H9 (cell line): Measurements from ENCODE around the gene BSG. TPM values are rescaled to one million over a fixed set of nuclear protein-coding genes. Genes with fewer than 3 reads are reported as not detected.
A peak's percentile ranks its signal among the peaks of the same experiment; 100 is the strongest.

Experiments
- DNase-seq: peaks from one replicate; pipeline ENCODE4 v3.0.0-alpha.2; 2017
- H2AFZ ChIP-seq: one replicate; pipeline ENCODE4 v1.6.1; 2013; ENCODE audit warnings: mild to moderate bottlenecking, low read length, control low read depth, moderate library complexity
- H2AK5ac ChIP-seq: 2 replicates; pipeline ENCODE4 v1.6.1; 2013; ENCODE audit warnings: low read length, control low read depth, mixed read lengths; ENCODE audit not compliant: insufficient read length
- H2BK120ac ChIP-seq: one replicate; pipeline ENCODE4 v1.6.1; 2013; ENCODE audit warnings: low read depth, mild to moderate bottlenecking, low read length, control low read depth, inconsistent platforms; ENCODE audit not compliant: poor library complexity, severe bottlenecking
- H2BK12ac ChIP-seq: 2 replicates; pipeline ENCODE4 v1.6.1; 2013; ENCODE audit warnings: low read length, control low read depth, mixed read lengths, low read depth; ENCODE audit not compliant: insufficient read length
- H2BK15ac ChIP-seq: 2 replicates; pipeline ENCODE4 v1.6.1; 2013; ENCODE audit warnings: low read depth, low read length, control low read depth
- H2BK20ac ChIP-seq: one replicate; pipeline ENCODE4 v1.6.1; 2013; ENCODE audit warnings: low read depth, mild to moderate bottlenecking, low read length, control low read depth, inconsistent platforms; ENCODE audit not compliant: poor library complexity, severe bottlenecking
- H2BK5ac ChIP-seq: 2 replicates; pipeline ENCODE4 v1.6.1; 2013; ENCODE audit warnings: low read length, control low read depth, mixed read lengths; ENCODE audit not compliant: insufficient read length
- H3K14ac ChIP-seq: 2 replicates; pipeline ENCODE4 v1.6.1; 2013; ENCODE audit warnings: low read length, control low read depth; ENCODE audit not compliant: insufficient read depth
- H3K18ac ChIP-seq: 2 replicates; pipeline ENCODE4 v1.6.1; 2013; ENCODE audit warnings: low read depth, mild to moderate bottlenecking, mixed read lengths, low read length, control low read depth; ENCODE audit not compliant: insufficient read length
- H3K23ac ChIP-seq: 2 replicates; pipeline ENCODE4 v1.6.1; 2013; ENCODE audit warnings: low read length, control low read depth, mixed read lengths, low read depth; ENCODE audit not compliant: insufficient read length
- H3K23me2 ChIP-seq: 2 replicates; pipeline ENCODE4 v1.6.1; 2013; ENCODE audit warnings: low read depth, mild to moderate bottlenecking, mixed read lengths, low read length, control low read depth; ENCODE audit not compliant: insufficient read length, poor library complexity, severe bottlenecking
- H3K27ac ChIP-seq: 2 replicates; pipeline ENCODE4 v1.5.1; 2013; ENCODE audit warnings: low read length, control low read depth, mixed read lengths, low read depth; ENCODE audit not compliant: insufficient read length
- H3K27me3 ChIP-seq: 2 replicates; pipeline ENCODE4 v1.6.1; 2013; ENCODE audit warnings: low read length, control low read depth, inconsistent platforms; ENCODE audit not compliant: insufficient read depth
- H3K4ac ChIP-seq: 2 replicates; pipeline ENCODE4 v1.6.1; 2013; ENCODE audit warnings: low read depth, mild to moderate bottlenecking, control low read depth, inconsistent platforms, low read length, moderate library complexity
- H3K4me1 ChIP-seq: 2 replicates; pipeline ENCODE4 v1.6.1; 2013; ENCODE audit warnings: low read length, control low read depth, inconsistent platforms; ENCODE audit not compliant: insufficient read depth
- H3K4me2 ChIP-seq: 2 replicates; pipeline ENCODE4 v1.6.1; 2013; ENCODE audit warnings: low read length, control low read depth, mixed read lengths; ENCODE audit not compliant: insufficient read length, insufficient read depth
- H3K56ac ChIP-seq: 2 replicates; pipeline ENCODE4 v1.6.1; 2013; ENCODE audit warnings: low read depth, mild to moderate bottlenecking, mixed read lengths, low read length, control low read depth; ENCODE audit not compliant: insufficient read length
- H3K79me1 ChIP-seq: 2 replicates; pipeline ENCODE4 v1.6.1; 2013; ENCODE audit warnings: low read depth, mild to moderate bottlenecking, moderate library complexity, low read length, control low read depth, inconsistent platforms; ENCODE audit not compliant: insufficient read depth, poor library complexity, severe bottlenecking
- H3K79me2 ChIP-seq: 2 replicates; pipeline ENCODE4 v1.6.1; 2013; ENCODE audit warnings: low read length, control low read depth, inconsistent platforms; ENCODE audit not compliant: insufficient read depth
- H3K9ac ChIP-seq: 2 replicates; pipeline ENCODE4 v1.6.1; 2013; ENCODE audit warnings: low read length, control low read depth, mixed read lengths; ENCODE audit not compliant: insufficient read length; ENCODE audit errors: extremely low read depth
- H3K9me3 ChIP-seq: one replicate; pipeline ENCODE4 v1.6.1; 2013; ENCODE audit warnings: low read depth, low read length, inconsistent platforms; ENCODE audit not compliant: control insufficient read depth
- H3T11ph ChIP-seq: one replicate; pipeline ENCODE4 v1.6.1; 2013; ENCODE audit warnings: mild to moderate bottlenecking, low read length, control low read depth, inconsistent platforms
- H4K20me1 ChIP-seq: one replicate; pipeline ENCODE4 v1.6.1; 2013; ENCODE audit not compliant: control insufficient read depth, insufficient read length, insufficient read depth
- H4K5ac ChIP-seq: 2 replicates; pipeline ENCODE4 v1.6.1; 2013; ENCODE audit warnings: low read depth, mild to moderate bottlenecking, mixed read lengths, low read length, control low read depth; ENCODE audit not compliant: insufficient read length
- H4K8ac ChIP-seq: replicated peaks from 2 replicates; pipeline ENCODE4 v1.6.1; 2013; ENCODE audit warnings: low read length, control low read depth, mixed read lengths, low read depth; ENCODE audit not compliant: insufficient read length
- H4K91ac ChIP-seq: 2 replicates; pipeline ENCODE4 v1.6.1; 2013; ENCODE audit warnings: low read depth, mild to moderate bottlenecking, moderate library complexity, mixed read lengths, low read length, control low read depth; ENCODE audit not compliant: insufficient read length
- H3K27ac Mint-ChIP-seq, 3 experiments: 2 replicates in 2 of 3; 3 replicates in 1 of 3; pipeline ENCODE4 v1.8.0; 2020 to 2021; ENCODE audit warnings: mixed read lengths in 3 of 3, mild to moderate bottlenecking in 1 of 3, moderate library complexity in 1 of 3
- H3K27me3 Mint-ChIP-seq: 2 replicates; pipeline ENCODE4 v1.8.0; 2021; ENCODE audit warnings: low read depth, mild to moderate bottlenecking, moderate library complexity, mixed read lengths
- H3K36me3 Mint-ChIP-seq, 3 experiments: 2 replicates in 2 of 3; 3 replicates in 1 of 3; pipeline ENCODE4 v1.8.0; 2020 to 2021; ENCODE audit warnings: low read depth in 3 of 3, mixed read lengths in 3 of 3; ENCODE audit not compliant: insufficient read depth in 1 of 3
- H3K4me1 Mint-ChIP-seq, 2 experiments: 2 replicates each; pipeline ENCODE4 v1.8.0; 2020; ENCODE audit warnings: mixed read lengths in 2 of 2
- H3K4me3 Mint-ChIP-seq, 2 experiments: 2 replicates in 1 of 2; 3 replicates in 1 of 2; pipeline ENCODE4 v1.8.0; 2020 to 2021; ENCODE audit warnings: mild to moderate bottlenecking in 2 of 2, mixed read lengths in 2 of 2, moderate library complexity in 1 of 2
- H3K9me3 Mint-ChIP-seq, 2 experiments: 2 replicates in 1 of 2; 3 replicates in 1 of 2; pipeline ENCODE4 v1.8.0; 2020; ENCODE audit warnings: mild to moderate bottlenecking in 2 of 2, mixed read lengths in 2 of 2, moderate library complexity in 1 of 2
- WGBS: extraction: QIAGEN DNeasy Blood & Tissue Kit; methylation state at CpG from one replicate; pipeline ENCODE4 v1.1.7; 2013; ENCODE audit warnings: missing lambda C conversion rate, low lambda C conversion rate, mixed read lengths; ENCODE audit not compliant: insufficient read length; ENCODE audit errors: extremely low coverage; 5-methylcytosine and 5-hydroxymethylcytosine counted together
- total RNA-seq: library from RNA; stranded (reverse); gene quantifications from 2 replicates; pipeline ENCODE4 v1.2.1, GENCODE V29; 2021
- TF ChIP-seq, protein P1 (sequence below): fragments of 200-600 bp; sonication (generic); conservative IDR thresholded peaks from 3 replicates; pipeline ENCODE4 v1.8.0; 2021; ENCODE audit warnings: antibody characterized with exemption, mild to moderate bottlenecking

Gene BSG
- total RNA-seq, 1 experiment from 2014 or later: 715 TPM

DNA sequence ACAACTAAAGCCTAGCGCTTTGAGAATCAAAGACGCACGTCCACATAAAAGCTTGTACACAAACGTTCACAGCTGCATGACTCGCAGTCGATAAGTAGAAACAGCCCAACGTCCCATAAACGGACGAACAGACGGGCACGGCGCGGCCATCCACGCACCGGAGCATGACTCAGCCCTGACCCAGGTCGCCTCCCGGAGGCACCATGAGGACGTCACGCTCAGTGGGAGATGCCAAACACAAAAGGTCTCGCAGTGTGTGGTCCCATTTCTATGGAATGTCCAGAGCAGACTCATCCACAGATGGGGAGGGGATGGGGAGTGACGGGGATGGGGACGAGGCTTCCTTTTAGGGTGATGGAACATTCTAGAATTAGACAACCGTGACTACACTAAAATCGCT is 51.6 kb downstream of the BSG start:
- Mint-ChIP-seq H3K36me3 (peaks cover 25 to 50% (median 44%) of the 10 kb centered on the region in 3 experiments; a peak in 6 of 7 replicates), H3K4me3 (no peak overlapping the region), H3K27me3 (no peaks in the 10 kb centered on the region), H3K9me3 (no peaks in the 10 kb centered on the region), H3K4me1 (0 out of 4 replicates have a peak, but pooled peaks cover 0 to under 1% of the 10 kb centered on the region in 2 experiments), H3K27ac (peak overlapping the region in 2 of 3 experiments; percentile 40 to 61; a peak in 2 of 7 replicates)
- H2BK5ac ChIP-seq: no peak overlapping the region
- H2AFZ ChIP-seq: no peak overlapping the region
- H3K79me1 ChIP-seq: peaks cover 5% of the 10 kb centered on the region
- H3K9me3 ChIP-seq: no peaks in the 10 kb centered on the region
- TF ChIP-seq, protein P1, sequence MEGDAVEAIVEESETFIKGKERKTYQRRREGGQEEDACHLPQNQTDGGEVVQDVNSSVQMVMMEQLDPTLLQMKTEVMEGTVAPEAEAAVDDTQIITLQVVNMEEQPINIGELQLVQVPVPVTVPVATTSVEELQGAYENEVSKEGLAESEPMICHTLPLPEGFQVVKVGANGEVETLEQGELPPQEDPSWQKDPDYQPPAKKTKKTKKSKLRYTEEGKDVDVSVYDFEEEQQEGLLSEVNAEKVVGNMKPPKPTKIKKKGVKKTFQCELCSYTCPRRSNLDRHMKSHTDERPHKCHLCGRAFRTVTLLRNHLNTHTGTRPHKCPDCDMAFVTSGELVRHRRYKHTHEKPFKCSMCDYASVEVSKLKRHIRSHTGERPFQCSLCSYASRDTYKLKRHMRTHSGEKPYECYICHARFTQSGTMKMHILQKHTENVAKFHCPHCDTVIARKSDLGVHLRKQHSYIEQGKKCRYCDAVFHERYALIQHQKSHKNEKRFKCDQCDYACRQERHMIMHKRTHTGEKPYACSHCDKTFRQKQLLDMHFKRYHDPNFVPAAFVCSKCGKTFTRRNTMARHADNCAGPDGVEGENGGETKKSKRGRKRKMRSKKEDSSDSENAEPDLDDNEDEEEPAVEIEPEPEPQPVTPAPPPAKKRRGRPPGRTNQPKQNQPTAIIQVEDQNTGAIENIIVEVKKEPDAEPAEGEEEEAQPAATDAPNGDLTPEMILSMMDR: no peak
- no peak overlapping the region for H2AK5ac ChIP-seq
- H3K4me1 ChIP-seq: no peaks in the 10 kb centered on the region
- no peak overlapping the region for H3K4me2 ChIP-seq
- H3K27ac ChIP-seq: no peak overlapping the region
- no peaks in the 10 kb centered on the region for H4K20me1 ChIP-seq
- no peak overlapping the region for H2BK12ac ChIP-seq
- no peak overlapping the region for H4K5ac ChIP-seq
- no peak overlapping the region for H3K14ac ChIP-seq
- H4K8ac ChIP-seq: no peak overlapping the region
- H3K4ac ChIP-seq: no peak overlapping the region
- no peak overlapping the region for H2BK120ac ChIP-seq
- H3K56ac ChIP-seq: no peak overlapping the region
- WGBS: no CpG with 5 or more reads among the region's 24 CpGs
- H3K23me2 ChIP-seq: no peaks in the 10 kb centered on the region
- no peaks in the 10 kb centered on the region for H3K27me3 ChIP-seq
- H3K9ac ChIP-seq: no peak overlapping the region
- no peak for DNase-seq
- no peak overlapping the region for H4K91ac ChIP-seq
- no peak overlapping the region for H3K18ac ChIP-seq
- H2BK15ac ChIP-seq: no peak overlapping the region
- H2BK20ac ChIP-seq: no peak overlapping the region
- H3K79me2 ChIP-seq: no peaks in the 10 kb centered on the region
- H3T11ph ChIP-seq: no peak overlapping the region
- H3K23ac ChIP-seq: no peak overlapping the region
